Breast epithelium (tissue), 4 donors: ENCODE data around the gene CNST. TPM values are rescaled to one million over a fixed set of nuclear protein-coding genes. Genes with fewer than 3 reads are reported as not detected.

Experiments
- DNase-seq, 2 donors: peaks; one replicate each; pipeline ENCODE4 v3.0.0-alpha.2; 2019; ENCODE audit warnings: low spot score in 2 of 2
- H3K27ac ChIP-seq, 2 donors: fragments of 200-600 bp; sonication (generic) in 1 of 2; one replicate each; pipeline ENCODE4 v1.5.1; 2016 to 2019; ENCODE audit warnings: mild to moderate bottlenecking in 1 of 2
- H3K27me3 ChIP-seq, 2 donors: fragments of 200-600 bp; sonication (generic) in 1 of 2; one replicate each; pipeline versions ENCODE4 v1.5.1 to v1.6.0; 2017 to 2019; ENCODE audit warnings: control low read depth in 1 of 2, mild to moderate bottlenecking in 1 of 2
- H3K36me3 ChIP-seq: fragments of 200-600 bp; one replicate; pipeline ENCODE4 v1.5.1; 2019
- H3K4me1 ChIP-seq, 2 donors: fragments of 200-600 bp; sonication (generic); one replicate each; pipeline ENCODE4 v1.5.1; 2016 to 2019; ENCODE audit warnings: control low read depth in 1 of 2
- H3K4me3 ChIP-seq, 3 donors: fragments of 200-600 bp; sonication (generic); 1 replicate in 2 of 3; 2 replicates in 1 of 3; pipeline ENCODE4 v1.5.1; 2016 to 2019; ENCODE audit warnings: mild to moderate bottlenecking in 3 of 3, moderate library complexity in 2 of 3
- H3K9me3 ChIP-seq, 2 donors: fragments of 200-600 bp; sonication (generic) in 1 of 2; one replicate each; pipeline ENCODE4 v1.5.1; 2016 to 2019; ENCODE audit warnings: control low read depth in 1 of 2
- CTCF ChIP-seq, 3 donors: fragments of 450-650 bp; IDR thresholded peaks; one replicate each; pipeline ENCODE4 v1.5.1; 2016 to 2017; ENCODE audit warnings: antibody characterized with exemption in 3 of 3, mild to moderate bottlenecking in 3 of 3, moderate library complexity in 3 of 3
- POLR2A ChIP-seq: fragments of 450-650 bp; IDR thresholded peaks from one replicate; pipeline ENCODE4 v1.6.1; 2016; ENCODE audit warnings: antibody characterized with exemption, mild to moderate bottlenecking, moderate library complexity
- POLR2AphosphoS5 ChIP-seq, 3 donors: sonication (generic); formaldehyde crosslinking; IDR thresholded peaks; one replicate each; pipeline ENCODE4 v1.6.1; 2017; ENCODE audit warnings: antibody characterized with exemption in 3 of 3
- intact Hi-C: fragments of 100-400 bp; cut with DNase I; formaldehyde crosslinking; loops from one replicate; pipeline ENCODE4 v1.15.1; 2023; ENCODE audit warnings: low total_unique reads
- total RNA-seq, 3 donors: library from RNA; depleted of rRNA; stranded (reverse); fragments of >200 nt; gene quantifications; one replicate each; pipeline ENCODE4 v1.1.0, GENCODE V29; 2016

The CNST gene
- total RNA-seq, 3 donors from 2014 or later: 25.9 to 30.9 (median 26.4) TPM

DNA sequence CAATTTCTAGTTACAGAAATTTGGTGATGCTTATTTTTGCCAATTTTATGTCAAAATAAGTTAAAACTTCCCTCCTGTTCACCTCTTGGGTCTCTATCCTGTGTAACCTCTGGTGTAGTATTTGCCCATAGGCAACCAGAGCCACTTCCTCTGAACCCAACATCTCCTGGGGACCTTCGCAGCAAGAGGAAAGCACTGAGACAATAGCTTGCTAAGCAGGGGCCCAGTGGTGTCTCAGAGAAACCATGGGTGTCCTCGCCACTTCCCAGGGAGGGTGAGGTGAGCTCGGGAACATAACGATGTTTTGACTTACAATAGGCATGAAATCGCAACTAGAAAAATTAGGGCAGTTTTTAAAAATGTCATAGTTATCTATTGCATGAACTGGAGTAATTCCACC is 101.5 kb downstream of the CNST start:
- Histone ChIP-seq H3K9me3 (no peaks in the 10 kb centered on the region), H3K27ac (no peak overlapping the region), H3K36me3 (no peaks in the 10 kb centered on the region), H3K4me3 (no peak overlapping the region), H3K4me1 (no peaks in the 10 kb centered on the region), H3K27me3 (no peaks in the 10 kb centered on the region)
- DNase-seq: no peak
- TF ChIP-seq POLR2AphosphoS5 (IDR thresholded peaks at IDR 0.05) (no peak), CTCF (IDR thresholded peaks at IDR 0.05) (no peak), POLR2A (no peak)
- intact Hi-C loops: no loop called here

GRCh38 chr1:246669659-246670058 is 103.4 kb downstream of the CNST start:
- intact Hi-C loops: no loop called here
- H3K4me3 ChIP-seq: no peak overlapping the region
- H3K27me3 ChIP-seq: no peaks in the 10 kb centered on the region
- H3K9me3 ChIP-seq: no peaks in the 10 kb centered on the region
- no peak overlapping the region for H3K27ac ChIP-seq
- no peaks in the 10 kb centered on the region for H3K36me3 ChIP-seq
- TF ChIP-seq POLR2A: no peak
- TF ChIP-seq CTCF (IDR thresholded peaks at IDR 0.05): no peak
- TF ChIP-seq POLR2AphosphoS5 (IDR thresholded peaks at IDR 0.05): no peak
- DNase-seq: no peak
- no peaks in the 10 kb centered on the region for H3K4me1 ChIP-seq

DNA sequence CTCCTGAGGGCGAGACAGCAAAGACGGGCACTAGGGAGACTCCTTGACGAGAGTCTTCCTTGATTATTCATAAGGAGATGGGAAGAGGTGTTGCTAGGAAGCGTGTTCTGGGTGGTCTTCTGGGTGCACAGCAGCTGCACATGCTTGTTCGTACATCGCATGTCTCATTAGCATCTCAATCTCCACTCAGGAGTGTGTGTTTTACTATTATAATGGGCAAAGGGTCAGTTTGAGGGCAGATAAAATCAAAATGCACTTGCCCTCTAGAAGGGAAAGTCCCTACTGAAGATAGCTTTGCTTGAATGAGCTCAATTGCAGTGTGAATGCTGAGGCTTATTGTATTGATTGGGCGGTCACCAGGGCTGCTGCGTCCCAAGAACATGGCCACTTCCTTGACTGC is 107.8 kb downstream of the CNST start:
- no peaks in the 10 kb centered on the region for H3K4me1 ChIP-seq
- TF ChIP-seq POLR2A (no peak), POLR2AphosphoS5 (IDR thresholded peaks at IDR 0.05) (no peak), CTCF (IDR thresholded peaks at IDR 0.05) (no peak)
- H3K27ac ChIP-seq: no peak overlapping the region
- no peaks in the 10 kb centered on the region for H3K36me3 ChIP-seq
- H3K9me3 ChIP-seq: no peaks in the 10 kb centered on the region
- intact Hi-C loops: no loop called here
- no peak for DNase-seq
- no peaks in the 10 kb centered on the region for H3K27me3 ChIP-seq
- H3K4me3 ChIP-seq: no peak overlapping the region

DNA sequence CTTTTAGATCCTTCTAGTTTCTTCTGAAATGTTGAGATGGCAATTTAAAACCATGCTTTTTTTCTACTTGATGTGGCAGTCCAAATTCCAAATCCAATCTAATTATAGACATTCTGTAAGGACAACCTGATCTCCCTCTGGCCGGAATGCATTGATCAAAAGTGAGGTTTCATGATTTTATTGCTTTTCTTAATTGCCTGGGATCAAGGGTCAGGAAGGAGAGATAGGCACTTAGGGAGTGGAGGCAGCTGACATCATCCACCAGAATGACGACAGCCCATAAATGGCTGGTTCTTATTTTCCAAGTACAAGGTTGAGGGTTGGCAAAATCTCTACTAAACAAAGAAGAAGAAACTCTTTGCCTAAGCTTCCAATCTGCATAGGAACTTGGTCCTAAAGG is 111.6 kb downstream of the CNST start:
- Histone ChIP-seq H3K9me3 (no peaks in the 10 kb centered on the region), H3K4me3 (no peak overlapping the region), H3K27ac (no peak overlapping the region), H3K27me3 (no peaks in the 10 kb centered on the region), H3K36me3 (no peaks in the 10 kb centered on the region), H3K4me1 (no peaks in the 10 kb centered on the region)
- TF ChIP-seq POLR2A (no peak), POLR2AphosphoS5 (IDR thresholded peaks at IDR 0.05) (no peak), CTCF (IDR thresholded peaks at IDR 0.05) (no peak)
- intact Hi-C loops: no loop called here
- no peak for DNase-seq

DNA sequence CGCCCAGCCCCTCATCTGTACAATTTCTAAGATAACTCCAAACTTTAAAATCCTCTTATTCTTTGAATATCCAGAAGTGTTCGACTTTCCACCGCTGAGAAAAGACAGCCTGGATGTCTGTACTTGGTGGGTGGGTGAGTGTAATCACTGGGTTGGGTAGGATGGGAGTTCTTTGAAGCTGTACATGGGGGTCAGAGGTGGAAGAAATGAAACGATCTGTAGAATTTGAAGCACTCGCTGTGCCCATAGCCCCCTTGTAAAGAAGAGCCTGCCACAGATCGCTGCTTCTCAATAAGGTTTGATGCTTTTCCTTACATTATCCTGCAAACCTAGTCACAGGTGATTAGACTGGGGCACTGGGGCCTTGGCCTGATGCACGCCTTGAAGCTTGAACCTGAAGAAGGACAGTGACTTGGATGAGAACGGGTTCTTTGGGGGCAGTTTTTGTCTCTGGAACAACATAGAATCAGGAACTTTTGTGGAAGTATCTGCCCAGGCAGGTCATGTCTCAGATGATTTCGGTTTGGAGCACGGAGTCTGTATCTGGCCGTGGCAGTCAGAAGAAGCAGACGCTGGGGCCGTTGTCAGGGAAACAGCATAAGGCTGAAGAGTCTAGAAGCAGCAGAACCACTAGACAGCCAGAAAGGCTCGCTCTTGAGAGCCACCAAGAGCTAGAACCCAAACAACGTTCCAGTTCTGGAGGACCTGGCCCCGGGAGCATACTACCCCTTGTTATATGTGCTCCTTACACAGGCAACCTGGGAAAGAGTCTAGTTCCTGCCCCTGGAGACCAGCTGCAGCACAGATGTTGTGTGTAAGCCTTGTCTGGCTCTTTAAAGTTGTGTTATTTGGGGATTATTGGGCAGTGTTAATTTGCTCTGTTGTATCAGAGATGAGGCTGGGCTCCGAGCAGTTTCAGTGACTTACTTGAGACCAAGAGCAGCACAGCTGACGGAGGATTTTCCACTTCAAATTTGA is 112.8 kb downstream of the CNST start:
- intact Hi-C loops: no loop called here
- DNase-seq: no peak
- no peaks in the 10 kb centered on the region for H3K4me1 ChIP-seq
- H3K27ac ChIP-seq: no peak overlapping the region
- no peaks in the 10 kb centered on the region for H3K27me3 ChIP-seq
- no peak overlapping the region for H3K4me3 ChIP-seq
- no peaks in the 10 kb centered on the region for H3K9me3 ChIP-seq
- TF ChIP-seq CTCF (IDR thresholded peaks at IDR 0.05): no peak
- no peak for TF ChIP-seq POLR2AphosphoS5 (IDR thresholded peaks at IDR 0.05)
- TF ChIP-seq POLR2A: no peak
- H3K36me3 ChIP-seq: no peaks in the 10 kb centered on the region
